Measurements from ENCODE around the gene SLC44A1. TPM values are rescaled to one million over a fixed set of nuclear protein-coding genes. Genes with fewer than 3 reads are reported as not detected.

SLC44A1 gene
- total RNA-seq, 2 donors from 2014 or later = 10.7 to 19.5 TPM

DNA sequence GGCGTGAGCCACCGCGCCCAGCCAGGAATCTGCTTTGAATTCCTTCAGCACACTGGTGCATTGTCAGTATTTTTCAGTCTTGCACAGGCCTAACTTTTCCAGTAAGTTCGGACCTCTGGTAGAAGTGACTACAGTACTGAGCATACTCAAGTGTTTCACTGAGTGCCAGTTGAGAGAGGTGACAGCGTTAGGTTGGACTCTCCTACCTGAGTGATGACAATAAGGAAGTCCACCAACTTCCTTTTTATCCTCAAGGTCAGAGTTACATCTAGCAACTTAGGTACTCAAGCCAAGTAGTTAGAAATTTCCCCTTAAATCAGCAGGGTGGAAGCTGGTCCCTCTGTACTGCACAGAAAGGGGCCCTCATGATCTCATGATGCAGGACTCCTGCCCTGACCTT, 177.4 kb downstream of the SLC44A1 start:
- TF ChIP-seq, protein P1, sequence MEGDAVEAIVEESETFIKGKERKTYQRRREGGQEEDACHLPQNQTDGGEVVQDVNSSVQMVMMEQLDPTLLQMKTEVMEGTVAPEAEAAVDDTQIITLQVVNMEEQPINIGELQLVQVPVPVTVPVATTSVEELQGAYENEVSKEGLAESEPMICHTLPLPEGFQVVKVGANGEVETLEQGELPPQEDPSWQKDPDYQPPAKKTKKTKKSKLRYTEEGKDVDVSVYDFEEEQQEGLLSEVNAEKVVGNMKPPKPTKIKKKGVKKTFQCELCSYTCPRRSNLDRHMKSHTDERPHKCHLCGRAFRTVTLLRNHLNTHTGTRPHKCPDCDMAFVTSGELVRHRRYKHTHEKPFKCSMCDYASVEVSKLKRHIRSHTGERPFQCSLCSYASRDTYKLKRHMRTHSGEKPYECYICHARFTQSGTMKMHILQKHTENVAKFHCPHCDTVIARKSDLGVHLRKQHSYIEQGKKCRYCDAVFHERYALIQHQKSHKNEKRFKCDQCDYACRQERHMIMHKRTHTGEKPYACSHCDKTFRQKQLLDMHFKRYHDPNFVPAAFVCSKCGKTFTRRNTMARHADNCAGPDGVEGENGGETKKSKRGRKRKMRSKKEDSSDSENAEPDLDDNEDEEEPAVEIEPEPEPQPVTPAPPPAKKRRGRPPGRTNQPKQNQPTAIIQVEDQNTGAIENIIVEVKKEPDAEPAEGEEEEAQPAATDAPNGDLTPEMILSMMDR (IDR thresholded peaks at IDR 0.05) = no peak
- H3K4me1 ChIP-seq = no peaks in the 10 kb centered on the region
- DNase-seq (ENCODE audit: low spot score) = no peak
- no peak overlapping the region for H3K4me3 ChIP-seq
- H3K36me3 ChIP-seq = no peaks in the 10 kb centered on the region
- H3K9me3 ChIP-seq = no peaks in the 10 kb centered on the region
- no peak overlapping the region for H3K27ac ChIP-seq
- H3K27me3 ChIP-seq = no peaks in the 10 kb centered on the region

DNA sequence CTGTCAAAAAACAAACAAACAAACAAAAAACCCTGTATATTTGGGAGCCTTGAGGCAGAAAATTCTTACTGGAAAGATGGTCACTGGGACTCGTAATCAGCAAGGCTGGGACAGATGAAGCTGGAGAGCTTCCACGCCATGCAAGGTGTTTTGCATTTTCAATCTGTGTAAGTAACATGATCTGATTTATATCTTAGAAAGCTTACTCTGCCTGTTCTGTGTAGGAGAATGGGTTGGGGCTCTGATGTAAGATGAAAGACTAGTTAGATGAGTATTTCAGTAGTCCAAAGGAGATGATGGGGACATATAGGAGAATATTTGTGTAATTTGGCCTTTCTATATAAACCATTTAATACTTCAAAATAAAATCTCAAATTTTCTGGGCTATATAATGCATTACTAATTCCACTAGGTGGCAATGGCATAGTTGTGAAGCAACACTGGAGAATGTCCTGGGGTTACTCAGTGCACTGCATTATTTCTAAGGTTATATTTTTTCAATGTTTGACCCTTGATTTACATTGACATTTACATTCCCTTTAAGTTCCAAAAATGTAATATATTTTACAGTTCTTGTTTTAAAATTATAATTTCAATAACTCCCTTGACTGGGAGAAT, 181.5 kb downstream of the SLC44A1 start:
- DNase-seq (ENCODE audit: low spot score) = no peak
- TF ChIP-seq, protein P1 (IDR thresholded peaks at IDR 0.05) = peak in 1 of 2 donors; percentile 63
- no peaks in the 10 kb centered on the region for H3K4me1 ChIP-seq
- H3K9me3 ChIP-seq = no peaks in the 10 kb centered on the region
- no peaks in the 10 kb centered on the region for H3K27me3 ChIP-seq
- H3K36me3 ChIP-seq = no peaks in the 10 kb centered on the region
- H3K4me3 ChIP-seq = no peak overlapping the region
- no peak overlapping the region for H3K27ac ChIP-seq

DNA sequence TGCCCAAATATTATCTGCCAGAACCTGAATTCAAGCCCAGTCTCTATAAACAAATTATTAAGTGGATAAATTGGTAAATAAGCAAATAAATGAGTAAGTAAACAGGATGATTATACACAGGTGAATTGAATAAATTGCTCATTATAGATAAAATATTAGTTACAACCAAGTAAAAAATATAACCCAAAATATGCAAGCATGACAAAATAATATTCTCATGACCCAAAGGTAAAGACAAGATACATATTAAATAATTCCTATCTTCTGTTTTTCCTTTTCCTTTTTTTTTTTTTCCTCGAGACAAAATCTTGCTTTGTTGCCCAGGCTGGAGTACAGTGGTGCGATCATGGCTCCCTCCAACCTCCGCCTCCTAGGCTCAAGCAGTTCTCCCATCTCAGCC, 182.2 kb downstream of the SLC44A1 start:
- Histone ChIP-seq H3K9me3 (no peaks in the 10 kb centered on the region), H3K27me3 (no peaks in the 10 kb centered on the region), H3K27ac (no peak overlapping the region), H3K4me1 (no peaks in the 10 kb centered on the region), H3K4me3 (no peak overlapping the region), H3K36me3 (no peaks in the 10 kb centered on the region)
- no peak for DNase-seq (ENCODE audit: low spot score)
- TF ChIP-seq, protein P1 (IDR thresholded peaks at IDR 0.05) = no peak

DNA sequence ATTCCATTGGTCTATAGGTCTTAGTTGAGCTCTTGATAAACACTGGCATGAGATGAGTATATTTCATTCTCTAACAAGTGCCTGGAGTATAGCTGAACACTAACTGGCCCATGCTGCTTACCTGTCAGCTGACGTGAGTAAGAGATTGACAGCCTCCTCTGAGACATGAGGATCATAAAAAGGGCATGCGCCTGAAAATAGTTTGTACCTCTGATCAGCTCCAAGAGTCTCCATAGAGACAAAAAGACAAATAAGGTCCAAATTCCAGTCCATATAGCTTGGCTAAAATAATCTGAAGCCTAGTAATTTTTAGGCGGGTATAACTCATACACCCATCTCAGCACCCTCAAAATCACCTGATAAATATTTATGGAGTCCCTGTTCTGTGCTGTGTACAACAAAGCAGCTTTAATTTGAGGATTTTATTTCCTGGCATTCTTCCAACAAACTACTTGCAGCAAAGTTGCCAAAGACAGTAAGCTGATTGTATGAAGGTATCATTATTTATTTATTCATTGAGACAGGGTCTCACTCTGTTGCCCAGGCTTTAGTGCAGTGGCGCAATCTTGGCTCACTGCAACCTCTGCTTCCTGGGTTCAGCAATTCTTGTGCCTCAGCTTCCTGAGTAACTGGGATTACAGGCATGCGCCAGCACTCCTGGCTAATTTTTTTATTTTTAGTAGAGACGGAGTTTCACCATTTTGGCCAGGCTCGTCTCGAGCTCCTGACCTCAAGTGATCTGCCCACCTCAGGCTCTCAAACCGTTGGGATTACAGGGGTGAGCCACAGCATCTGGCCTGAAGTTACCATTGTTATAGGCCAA, 187.2 kb downstream of the SLC44A1 start:
- Histone ChIP-seq H3K9me3 (no peaks in the 10 kb centered on the region), H3K4me3 (no peak overlapping the region), H3K27me3 (no peaks in the 10 kb centered on the region), H3K4me1 (no peaks in the 10 kb centered on the region), H3K27ac (no peak overlapping the region), H3K36me3 (no peaks in the 10 kb centered on the region)
- TF ChIP-seq, protein P1 (IDR thresholded peaks at IDR 0.05) = no peak
- no peak for DNase-seq (ENCODE audit: low spot score)

DNA sequence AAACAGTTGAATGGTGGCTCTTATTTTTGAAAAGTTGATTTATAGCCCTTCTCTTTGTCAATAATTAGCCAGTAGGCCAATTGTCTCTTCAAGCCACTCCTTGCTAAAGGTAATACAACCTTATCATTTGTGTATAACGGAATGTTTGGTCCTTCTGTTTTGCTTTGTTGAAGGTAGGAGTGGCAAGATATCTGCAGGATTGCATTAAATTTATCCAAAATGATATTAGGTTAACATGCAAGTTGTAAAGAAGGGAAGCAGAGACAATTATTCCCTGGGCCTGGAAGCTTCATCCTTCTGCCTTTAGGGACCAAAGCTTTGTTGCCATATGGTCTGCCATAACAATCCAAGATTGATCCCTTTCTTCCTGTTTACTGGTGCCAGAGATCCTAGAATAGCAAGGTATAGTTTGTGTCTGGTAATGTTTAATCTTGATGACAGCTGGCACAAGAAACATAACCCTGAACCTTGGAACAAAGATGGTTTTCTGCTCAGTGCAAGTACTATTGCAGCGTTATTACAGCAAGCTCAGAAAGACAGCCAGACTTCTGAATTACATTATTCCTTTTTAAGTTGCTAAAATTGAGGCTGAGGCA, 187.9 kb downstream of the SLC44A1 start:
- Histone ChIP-seq H3K27ac (no peak overlapping the region), H3K9me3 (no peaks in the 10 kb centered on the region), H3K27me3 (no peaks in the 10 kb centered on the region), H3K4me3 (no peak overlapping the region), H3K36me3 (no peaks in the 10 kb centered on the region), H3K4me1 (no peaks in the 10 kb centered on the region)
- TF ChIP-seq, protein P1 (IDR thresholded peaks at IDR 0.05) = no peak
- no peak for DNase-seq (ENCODE audit: low spot score)
